ENCODE results near the gene PTPRG.

DNA sequence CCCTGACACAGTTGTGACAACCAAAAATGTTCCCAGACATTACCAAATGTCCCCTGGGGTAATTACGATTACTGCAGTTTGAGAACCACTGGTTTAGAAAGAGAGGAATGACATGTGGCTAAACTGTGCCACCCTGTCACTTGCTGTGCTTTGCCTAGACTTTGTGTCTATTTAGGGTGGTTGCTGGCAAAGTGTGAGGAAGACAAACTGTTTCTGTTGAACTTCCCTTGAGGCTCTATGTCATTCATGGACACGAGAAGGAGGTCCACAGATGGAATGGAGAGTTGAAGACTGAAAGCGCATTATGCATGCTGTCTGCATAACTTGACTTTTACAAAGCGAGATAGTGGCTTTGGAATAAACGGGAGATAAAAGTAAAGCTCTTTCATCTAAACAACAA, 495.3 kb downstream of the PTPRG start:
- no peak for TF ChIP-seq CTCF (IDR thresholded peaks at IDR 0.05)
- no peak for TF ChIP-seq EP300 (IDR thresholded peaks at IDR 0.05)
- TF ChIP-seq POLR2A (IDR thresholded peaks at IDR 0.05) = no peak
